ENCODE results near the gene PNLIP. TPM values are rescaled to one million over a fixed set of nuclear protein-coding genes. Genes with fewer than 3 reads are reported as not detected.

The PNLIP gene
- total RNA-seq, 4 donors from 2014 or later = 1.1 TPM; not detected in 3

DNA sequence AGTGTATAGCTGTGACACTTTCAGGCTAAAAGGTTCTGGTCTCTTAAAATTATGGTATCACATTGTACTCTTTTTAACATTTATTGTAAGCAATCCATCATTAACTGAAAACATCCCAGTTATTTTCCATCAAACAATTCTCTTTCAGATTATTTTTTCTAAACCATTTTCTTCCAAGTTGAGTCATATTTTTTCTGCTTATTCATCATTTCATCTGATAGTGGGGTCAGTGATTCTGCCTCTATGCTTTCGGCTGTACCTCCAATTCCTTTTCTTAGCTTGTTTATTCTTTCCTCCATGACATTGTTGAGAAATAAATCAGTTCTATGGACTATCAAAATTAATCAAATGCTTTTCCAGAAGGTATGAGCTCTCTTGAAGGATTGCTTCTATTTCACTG is 609 bp upstream of the PNLIP start:
- ATAC-seq (ENCODE audit: low FRiP score) (no peak), DNase-seq (ENCODE audit: low spot score) (no peak)
- no peak for TF ChIP-seq CTCF (IDR thresholded peaks at IDR 0.05)

- TF ChIP-seq CTCF (IDR thresholded peaks at IDR 0.05) = no peak
- DNase-seq (ENCODE audit: low spot score) = no peak
- ATAC-seq (ENCODE audit: low FRiP score) = no peak
Measured at GRCh38 chr10:116548301-116548700, 2.6 kb downstream of the PNLIP start.

GRCh38 chr10:116553378-116553980 is 7.7 kb downstream of the PNLIP start:
- TF ChIP-seq CTCF (IDR thresholded peaks at IDR 0.05) = no peak
- DNase-seq (ENCODE audit: low spot score) (no peak), ATAC-seq (ENCODE audit: low FRiP score) (no peak)

- ATAC-seq (ENCODE audit: low FRiP score) = no peak
- no peak for TF ChIP-seq CTCF (IDR thresholded peaks at IDR 0.05)
- DNase-seq (ENCODE audit: low spot score) = no peak
Measured at GRCh38 chr10:116554628-116555027, 8.9 kb downstream of the PNLIP start.

- TF ChIP-seq CTCF (IDR thresholded peaks at IDR 0.05) = no peak
- DNase-seq (ENCODE audit: low spot score) (no peak), ATAC-seq (ENCODE audit: low FRiP score) (no peak)
Measured at GRCh38 chr10:116555880-116556279, 10.1 kb downstream of the PNLIP start.

DNA sequence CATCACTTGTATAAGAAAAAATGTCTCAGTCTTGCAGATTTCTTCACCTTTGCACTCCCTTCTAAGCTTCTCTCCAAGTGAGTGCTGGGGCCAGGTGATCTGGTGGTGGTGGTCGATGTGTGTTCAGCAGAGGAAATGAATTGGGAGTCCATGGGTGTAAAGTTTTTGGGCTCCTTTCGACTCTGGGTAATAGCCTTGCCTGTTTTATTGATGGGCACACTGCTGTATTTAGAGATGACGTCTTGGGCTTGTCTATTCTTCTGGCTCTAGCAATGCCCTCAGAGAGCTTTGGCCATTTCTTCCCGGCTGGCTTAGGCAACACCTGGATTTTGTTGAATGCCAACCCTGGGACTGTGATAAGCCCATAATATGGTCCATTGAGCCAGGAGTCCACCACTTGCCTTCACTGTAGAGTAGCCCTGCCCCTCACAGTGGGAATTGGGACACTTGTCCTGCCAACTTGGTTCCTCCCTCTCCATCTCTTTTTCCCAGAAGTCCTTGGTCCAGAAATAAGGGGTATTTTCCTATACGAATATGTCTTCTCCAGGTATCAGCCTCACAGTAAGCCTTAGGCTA is 11.7 kb downstream of the PNLIP start:
- DNase-seq (ENCODE audit: low spot score) (no peak), ATAC-seq (ENCODE audit: low FRiP score) (no peak)
- TF ChIP-seq CTCF (IDR thresholded peaks at IDR 0.05) = no peak

DNA sequence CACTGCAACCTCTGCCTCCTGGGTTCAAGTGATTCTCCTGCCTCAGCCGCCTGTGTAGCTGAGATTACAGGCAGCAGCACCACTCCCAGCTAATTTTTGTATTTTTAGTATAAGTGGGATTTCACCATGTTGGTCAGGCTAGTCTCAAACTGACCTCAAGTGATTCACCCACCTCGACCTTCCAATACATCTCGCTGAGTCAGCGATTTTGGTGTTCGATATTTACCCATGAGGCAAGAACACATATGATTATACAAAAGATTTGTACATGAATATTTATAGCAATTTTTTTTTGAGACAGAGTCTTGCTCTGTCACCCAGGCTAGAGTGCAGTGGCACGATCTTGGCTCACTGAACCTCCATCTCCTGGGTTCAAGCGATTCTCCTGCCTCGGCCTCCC is 19.8 kb downstream of the PNLIP start:
- TF ChIP-seq CTCF (IDR thresholded peaks at IDR 0.05) = no peak
- DNase-seq (ENCODE audit: low spot score) (no peak), ATAC-seq (ENCODE audit: low FRiP score) (no peak)

Data from omental fat pad (tissue), 4 donors.